Endodermal cell (in vitro differentiated cells): Measurements from ENCODE around the gene ME3. TPM values are rescaled to one million over a fixed set of nuclear protein-coding genes. Genes with fewer than 3 reads are reported as not detected.

Experiments
- DNase-seq: peaks from one replicate; pipeline ENCODE4 v3.0.0-alpha.2; 2017
- H3K27ac ChIP-seq: 2 replicates; pipeline ENCODE4 v1.5.1; 2013; ENCODE audit warnings: mild to moderate bottlenecking, low read depth, low read length, moderate library complexity
- H3K27me3 ChIP-seq: 2 replicates; pipeline ENCODE4 v1.6.1; 2013; ENCODE audit warnings: mild to moderate bottlenecking, low read length, moderate library complexity; ENCODE audit not compliant: insufficient read depth, control insufficient read depth, poor library complexity, severe bottlenecking
- H3K36me3 ChIP-seq: 2 replicates; pipeline ENCODE4 v1.7.0; 2013; ENCODE audit warnings: mild to moderate bottlenecking, low read length, moderate library complexity; ENCODE audit not compliant: control insufficient read depth, insufficient read depth
- H3K4me1 ChIP-seq: one replicate; pipeline ENCODE4 v1.7.0; 2013; ENCODE audit warnings: low read length; ENCODE audit not compliant: control insufficient read depth, insufficient read depth
- H3K4me3 ChIP-seq: 2 replicates; pipeline ENCODE4 v1.5.1; 2013; ENCODE audit warnings: mild to moderate bottlenecking, low read length, moderate library complexity
- H3K9ac ChIP-seq: 2 replicates; pipeline ENCODE4 v1.6.1; 2013; ENCODE audit warnings: mild to moderate bottlenecking, low read length, moderate library complexity; ENCODE audit not compliant: poor library complexity, severe bottlenecking; ENCODE audit errors: extremely low read depth
- H3K9me3 ChIP-seq: 2 replicates; pipeline ENCODE4 v1.6.1; 2013; ENCODE audit warnings: mild to moderate bottlenecking, low read length, moderate library complexity; ENCODE audit not compliant: control insufficient read depth
- H3K27ac Mint-ChIP-seq: 2 replicates; pipeline ENCODE4 v1.8.0; 2020; ENCODE audit warnings: mixed read lengths
- H3K27me3 Mint-ChIP-seq: 2 replicates; pipeline ENCODE4 v1.8.0; 2021; ENCODE audit warnings: mild to moderate bottlenecking, mixed read lengths; ENCODE audit not compliant: insufficient read depth
- H3K36me3 Mint-ChIP-seq: 2 replicates; pipeline ENCODE4 v1.8.0; 2020; ENCODE audit warnings: low read depth, mixed read lengths
- H3K4me1 Mint-ChIP-seq: 2 replicates; pipeline ENCODE4 v1.8.0; 2020; ENCODE audit warnings: mixed read lengths
- H3K4me3 Mint-ChIP-seq: 2 replicates; pipeline ENCODE4 v1.8.0; 2020; ENCODE audit warnings: mild to moderate bottlenecking, moderate library complexity, mixed read lengths
- H3K9me3 Mint-ChIP-seq: 2 replicates; pipeline ENCODE4 v1.8.0; 2020; ENCODE audit warnings: mild to moderate bottlenecking, mixed read lengths
- WGBS, 2 experiments: methylation state at CpG; one replicate each; pipeline versions ENCODE4 v1.1.5 to v1.1.7; 2013; ENCODE audit warnings: missing lambda C conversion rate in 2 of 2, mixed read lengths in 1 of 2; ENCODE audit not compliant: insufficient coverage in 1 of 2, insufficient read length in 1 of 2; 5-methylcytosine and 5-hydroxymethylcytosine counted together
- total RNA-seq, 2 donors: library from RNA; stranded (reverse); fragmentation: NEBNext Ultra II Directional in 1 of 2; extraction: Animal tissue kit (Norgen Biotek cat#: 25700) in 1 of 2; gene quantifications; 2 replicates in 1 of 2; 3 replicates in 1 of 2; pipeline ENCODE4 v1.2.1, GENCODE V29; 2021
- TF ChIP-seq, protein P1 (sequence below): fragments of 200-600 bp; sonication (generic); conservative IDR thresholded peaks from 2 replicates; pipeline ENCODE4 v1.5.0; 2021; ENCODE audit warnings: antibody characterized with exemption, mild to moderate bottlenecking

ME3 gene
- total RNA-seq, 2 donors from 2014 or later, result 1.2 to 1.3 TPM

DNA sequence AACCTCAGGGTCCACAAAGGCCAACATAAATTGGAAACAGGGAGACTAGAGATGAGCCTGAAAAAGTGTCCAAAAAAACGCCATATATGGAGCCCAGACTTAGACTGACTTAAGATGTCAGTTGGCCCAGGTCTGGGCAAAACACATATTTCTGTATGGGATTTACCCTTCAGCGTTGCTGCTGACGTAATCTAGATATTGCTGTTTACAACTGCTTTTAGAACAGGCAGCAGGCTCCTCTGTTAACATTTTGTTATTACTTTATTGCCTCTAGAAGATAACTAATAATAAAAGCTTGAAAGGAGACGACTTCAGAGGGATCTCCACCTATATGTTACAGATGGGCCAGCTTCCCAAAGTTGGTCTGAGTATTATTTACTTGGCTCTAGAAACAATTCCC, 8.7 kb downstream of the ME3 start:
- peaks cover 15% of the 10 kb centered on the region for H3K4me1 Mint-ChIP-seq
- no peak for DNase-seq
- H3K27me3 Mint-ChIP-seq, result peaks cover 45% of the 10 kb centered on the region
- H3K9me3 ChIP-seq, result no peaks in the 10 kb centered on the region
- no peaks in the 10 kb centered on the region for H3K36me3 ChIP-seq
- H3K4me3 Mint-ChIP-seq, result no peak overlapping the region
- TF ChIP-seq, protein P1, sequence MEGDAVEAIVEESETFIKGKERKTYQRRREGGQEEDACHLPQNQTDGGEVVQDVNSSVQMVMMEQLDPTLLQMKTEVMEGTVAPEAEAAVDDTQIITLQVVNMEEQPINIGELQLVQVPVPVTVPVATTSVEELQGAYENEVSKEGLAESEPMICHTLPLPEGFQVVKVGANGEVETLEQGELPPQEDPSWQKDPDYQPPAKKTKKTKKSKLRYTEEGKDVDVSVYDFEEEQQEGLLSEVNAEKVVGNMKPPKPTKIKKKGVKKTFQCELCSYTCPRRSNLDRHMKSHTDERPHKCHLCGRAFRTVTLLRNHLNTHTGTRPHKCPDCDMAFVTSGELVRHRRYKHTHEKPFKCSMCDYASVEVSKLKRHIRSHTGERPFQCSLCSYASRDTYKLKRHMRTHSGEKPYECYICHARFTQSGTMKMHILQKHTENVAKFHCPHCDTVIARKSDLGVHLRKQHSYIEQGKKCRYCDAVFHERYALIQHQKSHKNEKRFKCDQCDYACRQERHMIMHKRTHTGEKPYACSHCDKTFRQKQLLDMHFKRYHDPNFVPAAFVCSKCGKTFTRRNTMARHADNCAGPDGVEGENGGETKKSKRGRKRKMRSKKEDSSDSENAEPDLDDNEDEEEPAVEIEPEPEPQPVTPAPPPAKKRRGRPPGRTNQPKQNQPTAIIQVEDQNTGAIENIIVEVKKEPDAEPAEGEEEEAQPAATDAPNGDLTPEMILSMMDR, result no peak
- no peak overlapping the region for H3K27ac Mint-ChIP-seq
- 86 to 97% methylated on average over 2 to 4 of the region's 4 CpGs for WGBS, 2 experiments
- no peaks in the 10 kb centered on the region for H3K9me3 Mint-ChIP-seq
- H3K9ac ChIP-seq, result no peak overlapping the region
- H3K27me3 ChIP-seq, result peaks cover 10% of the 10 kb centered on the region
- no peaks in the 10 kb centered on the region for H3K36me3 Mint-ChIP-seq
- no peak overlapping the region for H3K27ac ChIP-seq
- no peaks in the 10 kb centered on the region for H3K4me1 ChIP-seq
- H3K4me3 ChIP-seq, result no peak overlapping the region

DNA sequence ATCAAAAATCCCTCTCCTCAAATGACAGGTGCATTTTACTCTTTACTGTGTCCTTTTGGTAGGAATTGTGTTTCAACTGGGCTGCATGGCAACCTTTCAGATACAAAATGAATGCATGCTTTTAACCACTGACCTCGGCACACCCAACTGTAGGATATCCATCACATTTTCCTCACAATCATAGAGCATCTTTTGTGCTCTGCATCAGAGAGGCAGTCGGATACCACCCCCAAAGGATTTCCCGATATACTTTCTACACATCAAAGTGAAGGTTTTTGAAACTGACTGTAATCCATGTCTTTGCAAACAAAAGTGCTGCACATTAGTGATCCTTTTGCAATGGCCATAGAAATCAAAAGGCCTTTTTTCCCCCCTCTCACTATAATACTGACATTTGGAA, 9.1 kb downstream of the ME3 start:
- TF ChIP-seq, protein P1, result no peak
- no peaks in the 10 kb centered on the region for H3K9me3 Mint-ChIP-seq
- H3K27me3 ChIP-seq, result peaks cover 10% of the 10 kb centered on the region
- no peak overlapping the region for H3K27ac Mint-ChIP-seq
- no peaks in the 10 kb centered on the region for H3K9me3 ChIP-seq
- no peak overlapping the region for H3K27ac ChIP-seq
- no peaks in the 10 kb centered on the region for H3K36me3 Mint-ChIP-seq
- H3K4me3 Mint-ChIP-seq, result no peak overlapping the region
- DNase-seq, result no peak
- 92% methylated on average over 3 of the region's 3 CpGs for WGBS, 2 experiments
- H3K36me3 ChIP-seq, result no peaks in the 10 kb centered on the region
- H3K4me1 Mint-ChIP-seq, result peaks cover 10% of the 10 kb centered on the region
- peaks cover 48% of the 10 kb centered on the region for H3K27me3 Mint-ChIP-seq
- H3K4me3 ChIP-seq, result no peak overlapping the region
- H3K9ac ChIP-seq, result no peak overlapping the region
- no peaks in the 10 kb centered on the region for H3K4me1 ChIP-seq

DNA sequence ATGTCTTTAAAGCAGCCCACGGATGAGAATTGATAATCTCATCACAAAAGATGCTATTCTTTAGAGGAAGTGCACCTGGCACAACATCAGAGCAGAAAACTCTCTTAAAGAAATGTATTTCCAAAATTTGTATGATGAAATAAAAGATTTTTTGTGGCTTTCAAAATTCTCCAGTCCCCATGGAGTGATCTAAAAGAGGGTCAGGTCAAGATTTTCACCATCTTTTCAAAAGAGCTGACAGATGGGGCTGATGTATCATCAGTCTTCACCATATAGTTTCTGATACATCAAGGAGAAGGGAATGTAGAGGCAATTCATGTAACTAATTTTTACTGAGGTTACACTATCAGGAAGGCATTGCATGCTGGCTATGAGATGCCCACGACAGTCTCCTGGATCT, 11.7 kb downstream of the ME3 start:
- H3K9me3 ChIP-seq, result no peaks in the 10 kb centered on the region
- Mint-ChIP-seq H3K4me1 (peaks cover 10% of the 10 kb centered on the region), H3K9me3 (peaks cover 1% of the 10 kb centered on the region), H3K27ac (no peak overlapping the region), H3K27me3 (peaks cover 37% of the 10 kb centered on the region), H3K4me3 (no peak overlapping the region), H3K36me3 (no peaks in the 10 kb centered on the region)
- H3K27ac ChIP-seq, result no peak overlapping the region
- H3K4me1 ChIP-seq, result no peaks in the 10 kb centered on the region
- no peaks in the 10 kb centered on the region for H3K36me3 ChIP-seq
- H3K27me3 ChIP-seq, result peaks cover 10% of the 10 kb centered on the region
- no peak overlapping the region for H3K9ac ChIP-seq
- DNase-seq, result no peak
- no peak overlapping the region for H3K4me3 ChIP-seq
- whole genome bisulfite sequencing, 2 experiments, result 84 to 96% methylated on average over 2 of the region's 2 CpGs
- TF ChIP-seq, protein P1, result no peak
